Esophagus squamous epithelium (tissue), 5 donors: ENCODE results near the gene SSH2. TPM values are rescaled to one million over a fixed set of nuclear protein-coding genes. Genes with fewer than 3 reads are reported as not detected.
"Not testable (repeated sequence)": the region's sequence is repeated elsewhere in the genome, so short reads cannot be mapped to it uniquely, and the experiment has no call there.

Experiments used
- DNase-seq: peaks from one replicate; lab custom pipeline; 2025; lab: John Stamatoyannopoulos, UW
- H3K27ac ChIP-seq, 4 donors: fragments of 200-600 bp; sonication (generic); one replicate each; pipeline ENCODE4 v1.5.1; 2016 to 2019; ENCODE audit warnings: mild to moderate bottlenecking in 1 of 4
- H3K27me3 ChIP-seq, 4 donors: fragments of 200-600 bp; sonication (generic); 1 replicate in 3 of 4; 2 replicates in 1 of 4; pipeline versions ENCODE4 v1.5.1 to v1.6.0; 2017 to 2021; ENCODE audit warnings: antibody characterized with exemption in 1 of 4
- H3K36me3 ChIP-seq, 3 donors: fragments of 200-600 bp; sonication (generic); one replicate each; pipeline ENCODE4 v1.5.1; 2016 to 2019
- H3K4me1 ChIP-seq, 3 donors: fragments of 200-600 bp; sonication (generic); one replicate each; pipeline ENCODE4 v1.5.1; 2017 to 2019
- H3K4me3 ChIP-seq, 4 donors: fragments of 200-600 bp; sonication (generic); 1 replicate in 3 of 4; 2 replicates in 1 of 4; pipeline ENCODE4 v1.5.1; 2016 to 2019; ENCODE audit warnings: mild to moderate bottlenecking in 2 of 4, moderate library complexity in 1 of 4
- H3K9me3 ChIP-seq, 3 donors: fragments of 200-600 bp; sonication (generic); one replicate each; pipeline ENCODE4 v1.5.1; 2016 to 2019
- CTCF ChIP-seq, 6 experiments: fragments of 450-650 bp in 4 of 6; fragments of 200-600 bp in 2 of 6; sonication (generic) in 2 of 6; IDR thresholded peaks; one replicate each; pipeline ENCODE4 v1.5.1; 2016 to 2019; ENCODE audit warnings: antibody characterized with exemption in 6 of 6, mild to moderate bottlenecking in 4 of 6, moderate library complexity in 4 of 6
- POLR2A ChIP-seq, 4 donors: fragments of 450-650 bp; IDR thresholded peaks; one replicate each; pipeline ENCODE4 v1.6.1; 2017; ENCODE audit warnings: antibody characterized with exemption in 4 of 4, mild to moderate bottlenecking in 4 of 4, moderate library complexity in 3 of 4
- WGBS, 2 donors: methylation state at CpG; one replicate each; pipeline ENCODE4 v1.1.5; 2018; 5-methylcytosine and 5-hydroxymethylcytosine counted together
- intact Hi-C: fragments of 100-400 bp; cut with DNase I; formaldehyde crosslinking; loops from one replicate; pipeline ENCODE4 v1.15.0; 2022
- total RNA-seq, 4 donors: library from RNA; depleted of rRNA; stranded (reverse); fragments of >200 nt; gene quantifications; one replicate each; pipeline ENCODE4 v1.1.0, GENCODE V29; 2016
- donor health status: DM: yes; HTN: yes; CAD: no.

Gene SSH2
- total RNA-seq, 4 donors from 2014 or later: 9.4 to 29.4 (median 13.2) TPM

GRCh38 chr17:29677221-29677791, 252.7 kb downstream of the SSH2 start:
- intact Hi-C loops: no loop called here
- H3K9me3 ChIP-seq: no peaks in the 10 kb centered on the region
- H3K27ac ChIP-seq: peak overlapping the region; percentile 29 to 76 (median 67)
- no peak for TF ChIP-seq POLR2A (IDR thresholded peaks at IDR 0.05)
- TF ChIP-seq CTCF (IDR thresholded peaks at IDR 0.05): no peak
- 55 to 76% methylated on average over 3 of the region's 3 CpGs for WGBS, 2 donors
- H3K27me3 ChIP-seq: no peaks in the 10 kb centered on the region
- H3K4me1 ChIP-seq: peaks cover 0 to 28% (median 7%) of the 10 kb centered on the region in 3 donors
- H3K4me3 ChIP-seq: peak overlapping the region in 1 of 4 donors; percentile 19
- no peak for DNase-seq
- peaks cover 0 to 30% (median 0%) of the 10 kb centered on the region in 3 donors for H3K36me3 ChIP-seq

DNA sequence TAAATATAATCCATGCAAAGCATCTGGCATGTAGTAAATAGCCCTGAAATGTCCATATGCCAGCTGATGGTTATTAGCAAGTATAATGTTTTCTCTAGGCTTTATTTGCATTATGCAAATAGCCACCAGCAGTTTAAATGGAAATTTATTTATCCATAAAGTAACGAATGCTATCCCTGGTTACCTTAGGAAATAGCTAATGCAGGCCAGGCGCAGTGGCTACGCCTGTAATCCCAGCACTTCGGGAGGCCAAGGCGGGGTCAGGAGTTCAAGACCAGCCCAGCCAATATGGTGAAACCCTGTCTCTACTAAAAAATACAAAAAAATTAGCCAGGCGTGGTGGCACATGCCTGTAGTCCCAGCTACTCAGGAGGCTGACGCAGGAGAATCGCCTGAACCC, 254.1 kb downstream of the SSH2 start:
- H3K4me3 ChIP-seq: peak overlapping the region in 2 of 4 donors; percentile 11 to 19
- peak overlapping the region in 2 of 4 donors; percentile 62 to 72 for H3K27ac ChIP-seq
- intact Hi-C loops, H3K9me3 ChIP-seq, DNase-seq, H3K27me3 ChIP-seq: not testable (repeated sequence)
- peaks cover 0 to 18% (median 7%) of the 10 kb centered on the region in 3 donors for H3K4me1 ChIP-seq
- peaks cover 0 to 44% (median 0%) of the 10 kb centered on the region in 3 donors for H3K36me3 ChIP-seq
- 94 to 96% methylated on average over 7 to 8 of the region's 8 CpGs for WGBS, 2 donors

DNA sequence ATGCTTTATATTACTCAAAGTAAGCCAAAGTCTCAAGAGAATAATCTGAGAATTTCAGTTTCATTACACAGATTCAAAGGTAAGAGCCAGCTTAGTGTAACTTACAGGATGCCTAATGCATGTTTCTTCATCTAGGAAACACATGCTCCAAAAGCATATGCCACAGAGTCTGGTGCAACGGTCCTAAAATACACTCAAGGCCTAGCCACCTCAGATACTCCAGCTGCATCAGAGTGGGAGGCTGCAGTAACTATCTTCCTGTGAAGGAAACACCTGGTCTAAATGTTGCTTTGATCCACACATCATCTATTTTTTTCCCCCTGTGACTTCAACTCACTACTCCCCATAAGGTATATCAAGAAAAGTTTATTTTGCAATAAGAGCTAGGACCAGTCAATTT, 255.7 kb downstream of the SSH2 start:
- Histone ChIP-seq H3K36me3 (peaks cover 0 to 60% (median 12%) of the 10 kb centered on the region in 3 donors), H3K4me3 (no peak overlapping the region), H3K4me1 (peaks cover 0 to 18% (median 7%) of the 10 kb centered on the region in 3 donors), H3K27ac (no peak overlapping the region), H3K27me3 (no peaks in the 10 kb centered on the region), H3K9me3 (no peaks in the 10 kb centered on the region)
- intact Hi-C loops: no loop called here
- WGBS, 2 donors: 53 to 80% methylated on average over 1 of the region's 1 CpG
- TF ChIP-seq CTCF (IDR thresholded peaks at IDR 0.05): no peak
- TF ChIP-seq POLR2A (IDR thresholded peaks at IDR 0.05): no peak
- DNase-seq: no peak

GRCh38 chr17:29671661-29672060, 258.4 kb downstream of the SSH2 start:
- no peak for TF ChIP-seq POLR2A (IDR thresholded peaks at IDR 0.05)
- TF ChIP-seq CTCF (IDR thresholded peaks at IDR 0.05): no peak
- H3K4me1 ChIP-seq: peaks cover 0 to 6% (median 1%) of the 10 kb centered on the region in 3 donors
- intact Hi-C loops: no loop called here
- 73 to 90% methylated on average over 5 of the region's 5 CpGs for WGBS, 2 donors
- H3K4me3 ChIP-seq: no peak overlapping the region
- no peak for DNase-seq
- H3K9me3 ChIP-seq: no peaks in the 10 kb centered on the region
- no peak overlapping the region for H3K27ac ChIP-seq
- H3K27me3 ChIP-seq: no peaks in the 10 kb centered on the region
- H3K36me3 ChIP-seq: peaks cover 0 to 83% (median 12%) of the 10 kb centered on the region in 3 donors

DNA sequence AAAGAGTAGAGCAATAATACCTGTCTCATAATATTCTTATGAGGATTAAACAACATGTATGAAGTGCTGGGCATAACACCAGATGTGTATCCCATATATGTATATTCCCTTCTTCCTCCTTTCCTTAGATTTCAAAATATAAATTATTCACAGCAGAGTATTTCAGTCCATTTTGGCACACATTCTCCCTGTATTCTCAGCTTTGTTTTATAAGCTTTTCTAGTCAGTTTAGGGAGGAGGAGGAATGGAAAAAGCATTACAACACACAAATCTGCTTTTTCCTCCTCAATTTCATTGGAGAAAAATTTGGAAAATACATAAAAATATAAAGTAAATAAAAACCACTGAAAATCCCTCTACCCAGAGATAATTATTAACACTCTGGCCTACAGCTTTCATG, 260.8 kb downstream of the SSH2 start:
- peaks cover 0 to 21% (median 6%) of the 10 kb centered on the region in 3 donors for H3K4me1 ChIP-seq
- H3K27me3 ChIP-seq: no peaks in the 10 kb centered on the region
- H3K4me3 ChIP-seq: no peak overlapping the region
- no peak for DNase-seq
- H3K36me3 ChIP-seq: peaks cover 0 to 76% (median 12%) of the 10 kb centered on the region in 3 donors
- no peaks in the 10 kb centered on the region for H3K9me3 ChIP-seq
- TF ChIP-seq CTCF (IDR thresholded peaks at IDR 0.05): no peak
- TF ChIP-seq POLR2A (IDR thresholded peaks at IDR 0.05): no peak
- H3K27ac ChIP-seq: no peak overlapping the region
- intact Hi-C loops: no loop called here
